ENCODE measurements around the gene GREB1L.

DNA sequence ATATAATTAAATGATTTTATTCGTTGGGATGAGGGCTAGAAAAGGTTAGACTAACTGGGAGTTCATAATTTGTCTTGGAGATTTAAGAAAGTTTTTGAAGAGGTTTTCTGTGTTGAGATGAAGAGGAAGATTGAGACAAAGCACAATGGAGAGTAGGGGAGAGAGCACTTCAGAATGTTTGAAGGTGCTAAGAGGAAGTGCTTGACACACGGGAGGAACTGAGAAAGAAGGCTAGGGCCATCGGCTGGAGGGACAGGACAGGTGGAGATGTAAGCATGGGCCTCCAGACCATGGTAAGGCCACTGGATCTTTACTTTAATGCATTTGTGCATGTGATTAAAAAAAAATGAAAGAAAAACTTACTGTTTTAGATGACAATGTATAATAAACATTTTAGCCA, 31.5 kb downstream of the GREB1L start:
- TF ChIP-seq CTCF (IDR thresholded peaks at IDR 0.05; ENCODE audit: low read depth, low read length), result no peak
- TF ChIP-seq EZH2phosphoT487 (IDR thresholded peaks at IDR 0.05; ENCODE audit: low read depth), result no peak

Data from OCI-LY3 (cell line).